ENCODE measurements around the gene ENDOV.
A peak's percentile ranks its signal among the peaks of the same experiment; 100 is the strongest.

DNA sequence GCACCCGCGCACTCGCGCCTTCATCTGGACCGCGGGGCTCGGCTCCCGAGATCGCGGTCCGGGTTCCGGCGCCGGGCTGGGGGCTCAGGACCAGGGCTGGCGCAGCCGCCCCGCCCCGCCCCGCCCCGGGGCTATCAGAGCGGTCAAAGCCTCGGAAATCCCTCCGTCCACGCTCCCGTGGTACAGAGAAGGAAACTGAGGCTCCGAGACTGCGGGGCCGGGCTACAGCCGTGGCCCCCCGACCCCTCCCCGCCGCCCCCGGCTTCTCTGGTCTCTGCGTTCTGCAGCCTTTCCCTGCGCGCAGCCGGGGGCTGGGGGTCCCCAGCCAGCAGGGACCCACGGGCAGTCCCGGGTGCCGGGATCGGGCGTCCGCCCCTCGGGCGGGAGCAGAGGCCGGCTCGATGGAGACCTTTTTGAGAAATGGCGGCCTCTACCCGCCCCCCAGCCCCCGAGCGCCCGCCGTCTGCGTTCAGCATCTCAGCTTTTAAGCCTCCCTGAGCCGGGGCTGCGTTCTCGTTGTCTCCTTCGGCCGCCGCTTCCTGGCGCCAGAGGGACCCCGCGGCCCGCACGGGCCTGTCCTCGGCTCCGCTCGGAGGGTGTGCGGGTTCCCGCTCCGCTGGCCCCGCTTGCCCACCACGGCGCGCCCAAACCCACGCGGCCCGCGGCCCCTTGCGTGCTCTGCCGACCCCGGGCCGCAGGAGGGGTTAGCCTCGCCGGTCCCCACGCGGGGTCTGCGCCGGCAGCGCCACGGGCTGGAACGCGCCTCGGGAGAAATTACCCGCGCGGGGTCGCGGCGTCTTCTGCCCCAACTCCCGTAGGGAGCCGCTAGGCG, 62.9 kb downstream of the ENDOV start:
- TF ChIP-seq, protein P1, sequence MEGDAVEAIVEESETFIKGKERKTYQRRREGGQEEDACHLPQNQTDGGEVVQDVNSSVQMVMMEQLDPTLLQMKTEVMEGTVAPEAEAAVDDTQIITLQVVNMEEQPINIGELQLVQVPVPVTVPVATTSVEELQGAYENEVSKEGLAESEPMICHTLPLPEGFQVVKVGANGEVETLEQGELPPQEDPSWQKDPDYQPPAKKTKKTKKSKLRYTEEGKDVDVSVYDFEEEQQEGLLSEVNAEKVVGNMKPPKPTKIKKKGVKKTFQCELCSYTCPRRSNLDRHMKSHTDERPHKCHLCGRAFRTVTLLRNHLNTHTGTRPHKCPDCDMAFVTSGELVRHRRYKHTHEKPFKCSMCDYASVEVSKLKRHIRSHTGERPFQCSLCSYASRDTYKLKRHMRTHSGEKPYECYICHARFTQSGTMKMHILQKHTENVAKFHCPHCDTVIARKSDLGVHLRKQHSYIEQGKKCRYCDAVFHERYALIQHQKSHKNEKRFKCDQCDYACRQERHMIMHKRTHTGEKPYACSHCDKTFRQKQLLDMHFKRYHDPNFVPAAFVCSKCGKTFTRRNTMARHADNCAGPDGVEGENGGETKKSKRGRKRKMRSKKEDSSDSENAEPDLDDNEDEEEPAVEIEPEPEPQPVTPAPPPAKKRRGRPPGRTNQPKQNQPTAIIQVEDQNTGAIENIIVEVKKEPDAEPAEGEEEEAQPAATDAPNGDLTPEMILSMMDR (IDR thresholded peaks at IDR 0.05), result peak in 2 of 6 experiments; percentile 13 to 31
- no peak for TF ChIP-seq POLR2A (IDR thresholded peaks at IDR 0.05)
